ENCODE measurements around the gene CLEC7A. TPM values are rescaled to one million over a fixed set of nuclear protein-coding genes. Genes with fewer than 3 reads are reported as not detected.

CLEC7A gene
- total and polyA plus RNA-seq, 11 donors, result 0.83 to 31.5 (median 1.9) TPM

DNA sequence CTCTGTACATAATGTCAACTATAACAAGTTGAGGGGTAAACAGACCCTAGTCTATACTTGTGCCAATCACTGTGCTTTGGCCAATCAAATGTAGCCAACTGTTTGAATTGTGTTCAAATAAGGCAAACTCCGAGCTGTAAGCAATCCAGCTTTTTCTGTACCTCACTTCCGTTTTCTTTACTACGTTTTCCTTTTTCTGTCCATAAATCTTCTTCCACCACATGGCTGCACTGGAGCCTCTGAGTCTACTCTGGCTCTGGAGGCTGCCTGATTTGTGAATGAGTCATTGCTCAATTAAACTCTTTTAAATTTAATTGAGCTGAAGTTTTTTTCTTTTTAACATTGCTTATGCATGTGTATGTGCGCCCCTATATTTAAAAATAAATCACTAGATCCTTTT lies 60.9 kb downstream of the CLEC7A start:
- Histone ChIP-seq H3K27ac (peak overlapping the region; percentile 49 to 91 (median 78)), H3K36me3 (peaks cover 0 to 24% (median 3%) of the 10 kb centered on the region in 9 donors), H3K9me3 (no peaks in the 10 kb centered on the region), H3K27me3 (no peaks in the 10 kb centered on the region), H3K4me3 (peak overlapping the region in 1 of 12 donors; percentile 12), H3K4me1 (peaks cover 0 to 43% (median 11%) of the 10 kb centered on the region in 12 donors)
- intact Hi-C loops (cut with DNase I), result loop anchor here in 1 of 10 donors (2.0 kb wide), 1 partner anchor 28 kb away; no protein-coding TSS in a partner anchor
- ATAC-seq (peak in 1 of 4 donors; percentile 16), DNase-seq (no peak)
- WGBS, 4 donors, result 57 to 69% (median 63%) methylated on average over 4 of the region's 4 CpGs
- TF ChIP-seq, protein P1, sequence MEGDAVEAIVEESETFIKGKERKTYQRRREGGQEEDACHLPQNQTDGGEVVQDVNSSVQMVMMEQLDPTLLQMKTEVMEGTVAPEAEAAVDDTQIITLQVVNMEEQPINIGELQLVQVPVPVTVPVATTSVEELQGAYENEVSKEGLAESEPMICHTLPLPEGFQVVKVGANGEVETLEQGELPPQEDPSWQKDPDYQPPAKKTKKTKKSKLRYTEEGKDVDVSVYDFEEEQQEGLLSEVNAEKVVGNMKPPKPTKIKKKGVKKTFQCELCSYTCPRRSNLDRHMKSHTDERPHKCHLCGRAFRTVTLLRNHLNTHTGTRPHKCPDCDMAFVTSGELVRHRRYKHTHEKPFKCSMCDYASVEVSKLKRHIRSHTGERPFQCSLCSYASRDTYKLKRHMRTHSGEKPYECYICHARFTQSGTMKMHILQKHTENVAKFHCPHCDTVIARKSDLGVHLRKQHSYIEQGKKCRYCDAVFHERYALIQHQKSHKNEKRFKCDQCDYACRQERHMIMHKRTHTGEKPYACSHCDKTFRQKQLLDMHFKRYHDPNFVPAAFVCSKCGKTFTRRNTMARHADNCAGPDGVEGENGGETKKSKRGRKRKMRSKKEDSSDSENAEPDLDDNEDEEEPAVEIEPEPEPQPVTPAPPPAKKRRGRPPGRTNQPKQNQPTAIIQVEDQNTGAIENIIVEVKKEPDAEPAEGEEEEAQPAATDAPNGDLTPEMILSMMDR (IDR thresholded peaks at IDR 0.05), result no peak
- no peak for TF ChIP-seq POLR2A (IDR thresholded peaks at IDR 0.05)

DNA sequence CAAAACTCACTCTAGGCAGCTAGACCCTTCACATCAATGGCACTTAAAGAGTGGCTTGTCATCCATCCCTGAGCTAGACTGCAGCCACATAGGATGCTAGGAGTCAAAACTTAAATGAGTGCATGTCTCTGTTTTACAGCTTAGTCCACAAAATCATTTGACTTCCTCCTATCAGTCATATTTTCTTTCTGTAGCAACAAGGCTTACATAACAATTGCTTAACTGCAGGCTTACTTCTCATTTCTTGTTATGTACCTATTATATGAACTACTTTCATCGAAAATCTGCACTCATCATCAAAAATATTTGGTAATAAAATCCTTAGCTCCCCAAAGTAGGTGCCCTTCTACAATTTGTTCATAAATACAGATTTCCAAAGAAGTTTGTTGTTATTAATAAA lies 61.4 kb downstream of the CLEC7A start:
- intact Hi-C loops (cut with DNase I), result loop anchor here in 2 of 10 donors (1.0 to 2.0 kb wide), 2 partner anchors 28 to 31 kb away; no protein-coding TSS in a partner anchor
- TF ChIP-seq, protein P1 (IDR thresholded peaks at IDR 0.05), result no peak
- no peak for TF ChIP-seq POLR2A (IDR thresholded peaks at IDR 0.05)
- H3K27me3 ChIP-seq, result no peaks in the 10 kb centered on the region
- WGBS, 4 donors, result 59 to 68% (median 61%) methylated on average over 1 of the region's 1 CpG
- peak overlapping the region in 1 of 12 donors; percentile 12 for H3K4me3 ChIP-seq
- no peaks in the 10 kb centered on the region for H3K9me3 ChIP-seq
- peak overlapping the region; percentile 49 to 91 (median 78) for H3K27ac ChIP-seq
- H3K36me3 ChIP-seq, result peaks cover 0 to 24% (median 3%) of the 10 kb centered on the region in 9 donors
- peak; percentile 36 to 54 (median 52) for ATAC-seq
- H3K4me1 ChIP-seq, result peaks cover 0 to 43% (median 11%) of the 10 kb centered on the region in 12 donors
- DNase-seq, result no peak

DNA sequence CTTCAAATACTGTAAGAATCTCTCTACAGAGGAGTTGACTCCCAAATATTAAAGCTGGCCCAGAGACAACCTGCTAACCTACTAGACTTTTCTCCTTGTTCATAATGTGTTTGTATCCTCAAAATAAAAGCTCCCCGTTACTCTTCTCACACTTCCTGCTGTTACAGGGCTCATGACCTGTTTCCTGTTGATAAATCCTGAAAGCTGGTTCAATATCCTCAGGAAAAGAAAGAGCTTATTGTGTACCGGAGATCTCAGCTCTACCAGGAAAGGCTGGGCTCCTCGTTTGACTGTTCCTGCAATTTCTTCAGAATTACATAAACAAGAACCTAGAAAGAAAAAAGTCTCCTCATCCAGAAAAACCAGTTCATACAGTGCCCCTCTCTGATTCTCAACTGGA lies 62.1 kb downstream of the CLEC7A start:
- Histone ChIP-seq H3K27me3 (no peaks in the 10 kb centered on the region), H3K4me1 (peaks cover 0 to 43% (median 11%) of the 10 kb centered on the region in 12 donors), H3K27ac (peak overlapping the region; percentile 47 to 91 (median 78)), H3K36me3 (peaks cover 0 to 24% (median 3%) of the 10 kb centered on the region in 9 donors), H3K4me3 (peak overlapping the region in 2 of 12 donors; percentile 2 to 4), H3K9me3 (no peaks in the 10 kb centered on the region)
- intact Hi-C loops (cut with DNase I), result loop anchor here in 2 of 10 donors (1.0 to 2.0 kb wide), 2 partner anchors 29 to 31 kb away; no protein-coding TSS in a partner anchor
- peak in 2 of 5 donors; percentile 27 to 33 for DNase-seq
- no peak for TF ChIP-seq POLR2A (IDR thresholded peaks at IDR 0.05)
- TF ChIP-seq, protein P1 (IDR thresholded peaks at IDR 0.05), result no peak
- ATAC-seq, result peak; percentile 81 to 95 (median 88)
- WGBS, 4 donors, result 27 to 33% (median 28%) methylated on average over 3 of the region's 3 CpGs

DNA sequence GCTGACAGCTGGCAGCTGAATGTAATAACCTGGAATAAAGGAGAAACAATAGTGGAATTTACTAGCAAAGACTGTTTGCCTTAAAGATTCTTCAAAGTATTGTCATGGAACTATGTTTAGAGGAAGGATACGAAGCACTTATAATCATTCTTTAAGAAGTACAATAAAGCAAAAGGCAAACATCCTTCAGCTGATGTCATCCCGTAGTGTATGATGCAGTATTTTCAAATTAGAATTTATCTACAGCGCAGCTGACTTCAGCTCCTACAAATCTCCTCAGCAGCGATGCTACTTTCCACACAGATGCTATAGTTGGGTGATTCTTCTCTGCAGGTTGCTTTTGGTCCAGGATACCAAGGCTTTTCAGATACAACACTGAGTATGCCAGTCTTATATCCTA lies 62.7 kb downstream of the CLEC7A start:
- intact Hi-C loops (cut with DNase I), result no loop called here
- Histone ChIP-seq H3K36me3 (peaks cover 0 to 19% (median 0%) of the 10 kb centered on the region in 9 donors), H3K9me3 (no peaks in the 10 kb centered on the region), H3K27me3 (no peaks in the 10 kb centered on the region), H3K27ac (peak overlapping the region; percentile 45 to 91 (median 78)), H3K4me1 (peaks cover 0 to 43% (median 11%) of the 10 kb centered on the region in 12 donors), H3K4me3 (peak overlapping the region in 2 of 12 donors; percentile 2 to 4)
- 57 to 68% (median 58%) methylated on average over 4 of the region's 4 CpGs for WGBS, 4 donors
- peak in 1 of 4 donors; percentile 27 for ATAC-seq
- DNase-seq, result no peak
- TF ChIP-seq, protein P1 (IDR thresholded peaks at IDR 0.05), result no peak
- TF ChIP-seq POLR2A (IDR thresholded peaks at IDR 0.05), result no peak

Other genes starting within 250 kb of the CLEC7A start
- not detected for gene KLRF2, start 248.7 kb downstream of the CLEC7A start, total RNA-seq
- not detected for gene KLRF2, start 248.7 kb downstream of the CLEC7A start, polyA plus RNA-seq
- not detected for gene CLEC2A, start 197.8 kb downstream of the CLEC7A start, total RNA-seq
- gene CLEC2A, start 197.8 kb downstream of the CLEC7A start, polyA plus RNA-seq, result not detected
- 10 to 100 TPM in 2 of 9 donors, 1 to 10 TPM in 2, under 1 TPM in 3, not detected in 2; 0.20 to 16.8 (median 1.3) TPM for gene CLEC12A, start 158.8 kb downstream of the CLEC7A start, total RNA-seq
- 1 to 10 TPM in 1 of 2 donors, under 1 TPM in 1; 0.27 to 1.1 TPM for gene CLEC12A, start 158.8 kb downstream of the CLEC7A start, polyA plus RNA-seq
- not detected for gene CLEC1B, start 131.1 kb downstream of the CLEC7A start, total RNA-seq
- gene CLEC1B, start 131.1 kb downstream of the CLEC7A start, polyA plus RNA-seq, result not detected
- gene CLEC12B, start 119.6 kb downstream of the CLEC7A start, total RNA-seq, result under 1 TPM in 2 of 9 donors, not detected in 7; 0.43 to 0.59 TPM
- not detected for gene CLEC12B, start 119.6 kb downstream of the CLEC7A start, polyA plus RNA-seq
- under 1 TPM in 4 of 9 donors, not detected in 5; 0.12 to 0.24 (median 0.22) TPM for gene CLEC9A, start 99.5 kb downstream of the CLEC7A start, total RNA-seq
- under 1 TPM in 1 of 2 donors, not detected in 1; 0.04 TPM for gene CLEC9A, start 99.5 kb downstream of the CLEC7A start, polyA plus RNA-seq
- 1 to 10 TPM; 1.2 to 7.3 (median 2.5) TPM for gene CLEC1A, start 31.2 kb downstream of the CLEC7A start, total RNA-seq
- 1 to 10 TPM; 2.5 to 3.1 TPM for gene CLEC1A, start 31.2 kb downstream of the CLEC7A start, polyA plus RNA-seq
- gene OLR1, start 41.9 kb upstream of the CLEC7A start, total RNA-seq, result 1 to 10 TPM in 2 of 9 donors, under 1 TPM in 5, not detected in 2; 0.34 to 1.6 (median 0.81) TPM
- gene OLR1, start 41.9 kb upstream of the CLEC7A start, polyA plus RNA-seq, result under 1 TPM; 0.07 to 0.38 TPM
- under 1 TPM in 1 of 9 donors, not detected in 8; 0.53 TPM for gene TMEM52B, start 48.8 kb upstream of the CLEC7A start, total RNA-seq
- under 1 TPM in 1 of 2 donors, not detected in 1; 0.03 TPM for gene TMEM52B, start 48.8 kb upstream of the CLEC7A start, polyA plus RNA-seq
- gene GABARAPL1, start 82.7 kb upstream of the CLEC7A start, total RNA-seq, result 100 to 1,000 TPM; 212 to 790 (median 297) TPM
- 100 to 1,000 TPM; 126 to 258 TPM for gene GABARAPL1, start 82.7 kb upstream of the CLEC7A start, polyA plus RNA-seq
- 1 to 10 TPM in 3 of 9 donors, under 1 TPM in 6; 0.25 to 7.4 (median 0.93) TPM for gene KLRD1, start 177.7 kb upstream of the CLEC7A start, total RNA-seq
- 1 to 10 TPM in 1 of 2 donors, under 1 TPM in 1; 0.25 to 1.1 TPM for gene KLRD1, start 177.7 kb upstream of the CLEC7A start, polyA plus RNA-seq